Endodermal cell (in vitro differentiated cells): ENCODE data around the gene RADIL. TPM values are rescaled to one million over a fixed set of nuclear protein-coding genes. Genes with fewer than 3 reads are reported as not detected.
"Not testable (repeated sequence)": the region's sequence is repeated elsewhere in the genome, so short reads cannot be mapped to it uniquely, and the experiment has no call there.

Experiments used
- DNase-seq: peaks from one replicate; pipeline ENCODE4 v3.0.0-alpha.2; 2017
- H3K27ac ChIP-seq: 2 replicates; pipeline ENCODE4 v1.5.1; 2013; ENCODE audit warnings: mild to moderate bottlenecking, low read depth, low read length, moderate library complexity
- H3K27me3 ChIP-seq: 2 replicates; pipeline ENCODE4 v1.6.1; 2013; ENCODE audit warnings: mild to moderate bottlenecking, low read length, moderate library complexity; ENCODE audit not compliant: insufficient read depth, control insufficient read depth, poor library complexity, severe bottlenecking
- H3K36me3 ChIP-seq: 2 replicates; pipeline ENCODE4 v1.7.0; 2013; ENCODE audit warnings: mild to moderate bottlenecking, low read length, moderate library complexity; ENCODE audit not compliant: control insufficient read depth, insufficient read depth
- H3K4me1 ChIP-seq: one replicate; pipeline ENCODE4 v1.7.0; 2013; ENCODE audit warnings: low read length; ENCODE audit not compliant: control insufficient read depth, insufficient read depth
- H3K4me3 ChIP-seq: 2 replicates; pipeline ENCODE4 v1.5.1; 2013; ENCODE audit warnings: mild to moderate bottlenecking, low read length, moderate library complexity
- H3K9ac ChIP-seq: 2 replicates; pipeline ENCODE4 v1.6.1; 2013; ENCODE audit warnings: mild to moderate bottlenecking, low read length, moderate library complexity; ENCODE audit not compliant: poor library complexity, severe bottlenecking; ENCODE audit errors: extremely low read depth
- H3K9me3 ChIP-seq: 2 replicates; pipeline ENCODE4 v1.6.1; 2013; ENCODE audit warnings: mild to moderate bottlenecking, low read length, moderate library complexity; ENCODE audit not compliant: control insufficient read depth
- H3K27ac Mint-ChIP-seq: 2 replicates; pipeline ENCODE4 v1.8.0; 2020; ENCODE audit warnings: mixed read lengths
- H3K27me3 Mint-ChIP-seq: 2 replicates; pipeline ENCODE4 v1.8.0; 2021; ENCODE audit warnings: mild to moderate bottlenecking, mixed read lengths; ENCODE audit not compliant: insufficient read depth
- H3K36me3 Mint-ChIP-seq: 2 replicates; pipeline ENCODE4 v1.8.0; 2020; ENCODE audit warnings: low read depth, mixed read lengths
- H3K4me1 Mint-ChIP-seq: 2 replicates; pipeline ENCODE4 v1.8.0; 2020; ENCODE audit warnings: mixed read lengths
- H3K4me3 Mint-ChIP-seq: 2 replicates; pipeline ENCODE4 v1.8.0; 2020; ENCODE audit warnings: mild to moderate bottlenecking, moderate library complexity, mixed read lengths
- H3K9me3 Mint-ChIP-seq: 2 replicates; pipeline ENCODE4 v1.8.0; 2020; ENCODE audit warnings: mild to moderate bottlenecking, mixed read lengths
- CTCF ChIP-seq: fragments of 200-600 bp; sonication (generic); conservative IDR thresholded peaks from 2 replicates; pipeline ENCODE4 v1.5.0; 2021; ENCODE audit warnings: antibody characterized with exemption, mild to moderate bottlenecking
- WGBS, 2 experiments: methylation state at CpG; one replicate each; pipeline versions ENCODE4 v1.1.5 to v1.1.7; 2013; ENCODE audit warnings: missing lambda C conversion rate in 2 of 2, mixed read lengths in 1 of 2; ENCODE audit not compliant: insufficient coverage in 1 of 2, insufficient read length in 1 of 2; 5-methylcytosine and 5-hydroxymethylcytosine counted together
- total RNA-seq, 2 donors: library from RNA; stranded (reverse); fragmentation: NEBNext Ultra II Directional in 1 of 2; extraction: Animal tissue kit (Norgen Biotek cat#: 25700) in 1 of 2; gene quantifications; 2 replicates in 1 of 2; 3 replicates in 1 of 2; pipeline ENCODE4 v1.2.1, GENCODE V29; 2021

Gene RADIL
- total RNA-seq, 2 donors from 2014 or later, result 34.9 to 47.6 TPM

- DNase-seq, result no peak
Measured at GRCh38 chr7:4893929-4894475, 10.5 kb upstream of the RADIL start.

DNA sequence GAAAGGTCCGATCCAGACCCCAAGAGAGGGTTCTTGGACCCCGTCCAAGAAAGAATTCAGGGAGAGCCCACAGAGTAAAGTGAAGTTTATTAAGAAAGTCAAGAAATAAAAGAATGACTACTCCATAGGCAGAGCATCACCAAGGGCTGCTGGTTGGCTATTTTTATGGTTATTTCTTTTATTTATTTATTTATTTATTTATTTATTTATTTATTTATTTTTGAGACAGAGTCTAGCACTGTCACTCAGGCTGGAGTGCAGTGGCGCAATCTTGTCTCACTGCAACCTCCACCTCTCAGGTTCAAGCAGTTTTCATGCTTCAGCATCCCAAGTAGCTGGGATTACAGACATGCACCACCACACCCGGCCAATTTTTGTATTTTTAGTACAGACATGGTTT lies 9.7 kb upstream of the RADIL start:
- not testable (repeated sequence) for H3K4me1 Mint-ChIP-seq, H3K4me3 ChIP-seq, DNase-seq, H3K36me3 Mint-ChIP-seq, H3K9me3 ChIP-seq, H3K4me1 ChIP-seq, H3K9ac ChIP-seq, H3K4me3 Mint-ChIP-seq, H3K27me3 ChIP-seq, H3K27ac ChIP-seq, H3K27me3 Mint-ChIP-seq, H3K36me3 ChIP-seq, H3K27ac Mint-ChIP-seq
- WGBS, 2 experiments, result 92 to 96% methylated on average over 3 to 4 of the region's 4 CpGs
- H3K9me3 Mint-ChIP-seq, result peaks cover 10% of the 10 kb centered on the region

More at GRCh38 chr7:4893929-4894475, 10.5 kb upstream of the RADIL start:
- Histone ChIP-seq H3K9ac (no peak overlapping the region), H3K27ac (no peak overlapping the region), H3K27me3 (no peaks in the 10 kb centered on the region), H3K36me3 (no peaks in the 10 kb centered on the region), H3K4me1 (no peaks in the 10 kb centered on the region), H3K9me3 (no peaks in the 10 kb centered on the region), H3K4me3 (no peak overlapping the region)
- Mint-ChIP-seq H3K4me1 (no peaks in the 10 kb centered on the region), H3K4me3 (no peak overlapping the region), H3K36me3 (no peaks in the 10 kb centered on the region), H3K27me3 (no peaks in the 10 kb centered on the region), H3K9me3 (peaks cover 12% of the 10 kb centered on the region), H3K27ac (no peak overlapping the region)
- WGBS, 2 experiments, result 86 to 93% methylated on average over 7 to 8 of the region's 8 CpGs
- no peak for TF ChIP-seq CTCF

DNA sequence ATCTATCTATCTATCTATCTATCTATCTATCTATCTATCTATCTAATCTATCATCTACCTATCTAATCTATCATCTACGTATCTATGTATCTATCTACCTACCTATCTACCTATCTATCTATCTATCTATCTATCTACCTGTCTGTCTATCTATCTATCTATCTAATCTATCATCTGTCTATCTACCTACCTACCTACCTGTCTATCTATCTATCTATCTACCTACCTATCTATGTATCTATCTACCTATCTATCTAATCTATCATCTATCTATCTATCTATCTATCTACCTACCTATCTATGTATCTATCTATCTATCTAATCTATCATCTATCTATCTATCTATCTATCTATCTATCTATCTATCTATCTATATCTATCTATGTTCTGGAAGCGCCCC lies 8.0 kb upstream of the RADIL start:
- 80 to 95% methylated on average over 2 of the region's 2 CpGs for WGBS, 2 experiments
- DNase-seq, H3K4me1 Mint-ChIP-seq, H3K4me1 ChIP-seq, H3K27me3 Mint-ChIP-seq, H3K36me3 ChIP-seq, H3K4me3 ChIP-seq, H3K27ac Mint-ChIP-seq, H3K27me3 ChIP-seq, H3K36me3 Mint-ChIP-seq, H3K9me3 ChIP-seq, H3K9ac ChIP-seq, H3K4me3 Mint-ChIP-seq, H3K27ac ChIP-seq: not testable (repeated sequence)
- H3K9me3 Mint-ChIP-seq, result peaks cover 10% of the 10 kb centered on the region

- DNase-seq, result no peak
- H3K9me3 ChIP-seq, result peaks cover 10% of the 10 kb centered on the region
- no peak overlapping the region for H3K27ac Mint-ChIP-seq
- 100% methylated on average over 1 of the region's 1 CpG; no CpG with 5 or more reads in 1 of the 2 experiments for WGBS, 2 experiments
- H3K4me3 Mint-ChIP-seq, result no peak overlapping the region
- H3K9me3 Mint-ChIP-seq, result peaks cover 10% of the 10 kb centered on the region
- H3K36me3 ChIP-seq, result no peaks in the 10 kb centered on the region
- H3K4me1 Mint-ChIP-seq, result peaks cover 8% of the 10 kb centered on the region
- no peak overlapping the region for H3K4me3 ChIP-seq
- H3K27me3 ChIP-seq, result no peaks in the 10 kb centered on the region
- no peaks in the 10 kb centered on the region for H3K36me3 Mint-ChIP-seq
- H3K27me3 Mint-ChIP-seq, result no peaks in the 10 kb centered on the region
- H3K27ac ChIP-seq, result no peak overlapping the region
- no peak for TF ChIP-seq CTCF
- no peak overlapping the region for H3K9ac ChIP-seq
- no peaks in the 10 kb centered on the region for H3K4me1 ChIP-seq
Measured at GRCh38 chr7:4889682-4890081, 6.2 kb upstream of the RADIL start.
